PC-3 (cell line): Measurements from ENCODE around the gene AKR1C2. TPM values are rescaled to one million over a fixed set of nuclear protein-coding genes. Genes with fewer than 3 reads are reported as not detected.
"Not testable (repeated sequence)": the region's sequence is repeated elsewhere in the genome, so short reads cannot be mapped to it uniquely, and the experiment has no call there.

Source experiments
- ATAC-seq: fragments of 200-7000 bp; cut with Tn5 transposase; 2 replicates; pipeline ENCODE4 v1.9.1; 2020; ENCODE audit warnings: mild to moderate bottlenecking, moderate library complexity
- Bru-seq: library from RNA; stranded (reverse); fragments of 400-500 nt; gene quantifications from one replicate; lab custom pipeline; 2021; lab: Mats Ljungman, UMichigan
- BruChase-seq, 2 experiments: library from RNA; stranded (reverse); fragments of 400-500 nt; gene quantifications; one replicate each; lab custom pipeline; 2021; lab: Mats Ljungman, UMichigan
- BruUV-seq: library from RNA; stranded (reverse); fragments of 400-500 nt; replicated peaks from 2 replicates; lab custom pipeline; 2021; lab: Mats Ljungman, UMichigan
- CTCF ChIA-PET: fragments of 300-600 bp; sonication (Branson Sonifier 250); formaldehyde crosslinking; loops from one replicate; lab custom pipeline; 2022; ENCODE audit warnings: antibody characterized with exemption; lab: Charles Lee
- POLR2A ChIA-PET: fragments of 300-600 bp; sonication (Branson Sonifier 250); formaldehyde crosslinking; loops from one replicate; lab custom pipeline; 2022; ENCODE audit warnings: antibody characterized with exemption; ENCODE audit not compliant: unreplicated experiment; lab: Charles Lee
- DNase-seq: peaks from one replicate; pipeline ENCODE4 v3.0.0-alpha.2; 2015
- H2AFZ ChIP-seq: fragments of 300-600 bp; sonication (generic); 2 replicates; pipeline ENCODE4 v1.6.0; 2016; ENCODE audit warnings: antibody characterized with exemption, low read length
- H3F3A ChIP-seq: fragments of 300-600 bp; sonication (generic); one replicate; pipeline ENCODE4 v1.6.0; 2017; ENCODE audit warnings: antibody characterized with exemption, low read length, control low read depth, mild to moderate bottlenecking; ENCODE audit not compliant: unreplicated experiment
- H3K27ac ChIP-seq: fragments of 300-600 bp; sonication (generic); 2 replicates; pipeline ENCODE4 v1.5.1; 2016; ENCODE audit warnings: mild to moderate bottlenecking, low read length
- H3K27me3 ChIP-seq: fragments of 300-600 bp; sonication (generic); 2 replicates; pipeline ENCODE4 v1.6.1; 2016; ENCODE audit warnings: low read length, mixed read lengths
- H3K36me3 ChIP-seq: fragments of 300-600 bp; sonication (generic); 2 replicates; pipeline ENCODE4 v1.6.1; 2016; ENCODE audit warnings: low read depth, mixed run types, low read length, mixed read lengths
- H3K4me1 ChIP-seq: fragments of 300-600 bp; sonication (generic); 2 replicates; pipeline ENCODE4 v1.5.1; 2016; ENCODE audit warnings: low read length; ENCODE audit not compliant: insufficient read depth
- H3K4me2 ChIP-seq: fragments of 300-600 bp; sonication (generic); 2 replicates; pipeline ENCODE4 v1.6.0; 2016; ENCODE audit warnings: low read length
- H3K4me3 ChIP-seq: fragments of 300-600 bp; sonication (generic); 2 replicates; pipeline ENCODE4 v1.5.1; 2016; ENCODE audit warnings: mild to moderate bottlenecking, low read length, mixed read lengths
- H3K79me2 ChIP-seq: fragments of 300-600 bp; sonication (generic); 2 replicates; pipeline ENCODE4 v1.6.1; 2017; ENCODE audit warnings: low read length, mixed read lengths
- H3K9ac ChIP-seq: fragments of 300-600 bp; sonication (generic); 2 replicates; pipeline ENCODE4 v1.6.0; 2016; ENCODE audit warnings: mild to moderate bottlenecking, low read length
- H3K9me2 ChIP-seq: fragments of 300-600 bp; sonication (generic); replicated peaks from 2 replicates; pipeline ENCODE4 v1.6.1; 2016; ENCODE audit warnings: mixed run types, low read length, mixed read lengths
- H3K9me3 ChIP-seq: fragments of 300-600 bp; sonication (generic); 2 replicates; pipeline ENCODE4 v1.6.1; 2016; ENCODE audit warnings: low read length, mixed read lengths
- H4K20me1 ChIP-seq: fragments of 300-600 bp; sonication (generic); 2 replicates; pipeline ENCODE4 v1.6.1; 2016; ENCODE audit warnings: low read length, mixed read lengths
- CTCF ChIP-seq: fragments of 300-600 bp; sonication (generic); conservative IDR thresholded peaks from 2 replicates; pipeline ENCODE4 v1.5.1; 2017; ENCODE audit warnings: antibody characterized with exemption, low read depth, mild to moderate bottlenecking, low read length
- EZH2 ChIP-seq: fragments of 300-600 bp; sonication (generic); IDR thresholded peaks from one replicate; pipeline ENCODE4 v1.6.1; 2017; ENCODE audit warnings: antibody characterized with exemption, mild to moderate bottlenecking, low read length; ENCODE audit not compliant: unreplicated experiment
- EZH2phosphoT487 ChIP-seq: fragments of 300-600 bp; sonication (generic); IDR thresholded peaks from 2 replicates; pipeline ENCODE4 v1.6.1; 2018; ENCODE audit warnings: mild to moderate bottlenecking, antibody characterized with exemption, low read length, borderline replicate concordance
- intact Hi-C: fragments of 100-400 bp; cut with micrococcal nuclease; formaldehyde crosslinking; loops from 2 replicates; pipeline ENCODE4 v1.9.0; 2023
- long read RNA-seq: library from polyadenylated mRNA; unstranded; transcript quantifications from one replicate; pipeline ENCODE4 v2.0.0, GENCODE V29; 2021; ENCODE audit not compliant: unreplicated experiment
- total RNA-seq: library from RNA; depleted of rRNA; stranded (reverse); fragments of >200 nt; gene quantifications from 2 replicates; pipeline ENCODE4 v1.2.3, GENCODE V29; 2014; rRNA removed

The AKR1C2 gene
- 0.66 TPM in 1 of 2 replicates, not detected in the other for total RNA-seq
- Bru-seq, nascent RNA = percentile 23 among the genes with signal in this experiment
- percentile 16 among the genes with signal in this experiment for BruChase-seq, experiment 1, labeled RNA remaining after a 6-hour chase
- BruChase-seq, experiment 2, labeled RNA remaining after a 2-hour chase = percentile 29 among the genes with signal in this experiment
- long read RNA-seq, partial matches to known transcripts = 1 of 2 reads
- long read RNA-seq, other reads (novel, unspliced or antisense) = 1 of 2 reads

- intact Hi-C loops, POLR2A ChIA-PET, H3K4me3 ChIP-seq, H3K27ac ChIP-seq, DNase-seq, H3K36me3 ChIP-seq, CTCF ChIA-PET, H2AFZ ChIP-seq, H3K9me2 ChIP-seq, H3K9me3 ChIP-seq, H3K27me3 ChIP-seq, H3K79me2 ChIP-seq, H3F3A ChIP-seq, H3K4me2 ChIP-seq, H3K4me1 ChIP-seq, H3K9ac ChIP-seq, H4K20me1 ChIP-seq, BruUV-seq: not testable (repeated sequence)
- ATAC-seq = peak; percentile 54; the same call in 1 of the 2 replicates
Measured at GRCh38 chr10:5003127-5004029, at the start of gene AKR1C2. Gene AKR1C2 (minus strand): TSS chr10:5003857. CDS start chr10:5003835, 22 bp downstream.

- H3K36me3 ChIP-seq, H2AFZ ChIP-seq, DNase-seq, H3K4me3 ChIP-seq, H3K27ac ChIP-seq, H3F3A ChIP-seq, intact Hi-C loops, H4K20me1 ChIP-seq, H3K4me2 ChIP-seq, CTCF ChIA-PET, H3K27me3 ChIP-seq, POLR2A ChIA-PET, BruUV-seq, H3K9me2 ChIP-seq, H3K79me2 ChIP-seq, H3K9me3 ChIP-seq, ATAC-seq, H3K4me1 ChIP-seq, H3K9ac ChIP-seq: not testable (repeated sequence)
Measured at GRCh38 chr10:5052951-5053500, 49.4 kb upstream of the AKR1C2 start.

- peaks cover 11% of the 10 kb centered on the region for H3K4me1 ChIP-seq
- ATAC-seq (peak; percentile 61), DNase-seq (peak; percentile 49)
- H3K9me2 ChIP-seq = no peaks in the 10 kb centered on the region
- H3K9ac ChIP-seq = no peak overlapping the region
- no peaks in the 10 kb centered on the region for H3K36me3 ChIP-seq
- H3K27me3 ChIP-seq = no peaks in the 10 kb centered on the region
- POLR2A ChIA-PET = no interaction called here
- no TSS peak for BruUV-seq
- H4K20me1 ChIP-seq = no peaks in the 10 kb centered on the region
- H3K27ac ChIP-seq = peak overlapping the region; percentile 49
- no peaks in the 10 kb centered on the region for H3F3A ChIP-seq
- no peak overlapping the region for H3K4me3 ChIP-seq
- peak overlapping the region; percentile 34; the same call in 1 of the 2 replicates for H3K4me2 ChIP-seq
- H3K79me2 ChIP-seq = no peaks in the 10 kb centered on the region
- no peaks in the 10 kb centered on the region for H3K9me3 ChIP-seq
- CTCF ChIA-PET = no interaction called here
- no peak for TF ChIP-seq EZH2phosphoT487
- TF ChIP-seq CTCF = no peak
- TF ChIP-seq EZH2 = no peak
- intact Hi-C loops = no loop called here
- H2AFZ ChIP-seq = no peak overlapping the region
Measured at GRCh38 chr10:5047912-5048628, 44.4 kb upstream of the AKR1C2 start.

DNA sequence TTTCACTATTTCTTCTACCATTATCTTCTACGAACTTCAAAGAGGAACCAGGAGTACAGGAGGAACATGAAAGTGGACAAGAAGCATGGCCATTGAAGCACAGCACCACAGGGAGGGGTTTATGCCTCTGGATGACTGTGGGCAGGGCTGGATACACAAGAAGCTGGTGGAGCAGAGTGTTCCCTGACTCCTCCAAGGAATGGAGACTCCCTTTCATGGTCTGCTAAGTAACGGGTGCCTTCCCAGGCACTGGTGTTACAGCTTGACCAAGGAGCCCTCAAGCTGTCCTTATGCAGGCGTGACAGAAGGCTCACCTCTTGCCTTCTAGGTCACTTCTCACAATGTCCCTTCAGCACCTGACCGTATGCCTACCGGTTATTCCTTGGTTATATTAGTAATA, 43.4 kb upstream of the AKR1C2 start:
- ATAC-seq, H3K36me3 ChIP-seq, H3K4me2 ChIP-seq, H3K4me3 ChIP-seq, H4K20me1 ChIP-seq, H3K9me3 ChIP-seq, H3K9me2 ChIP-seq, BruUV-seq, H3K9ac ChIP-seq, H2AFZ ChIP-seq, DNase-seq, H3K27ac ChIP-seq, H3F3A ChIP-seq, POLR2A ChIA-PET, CTCF ChIA-PET, intact Hi-C loops, H3K79me2 ChIP-seq, H3K27me3 ChIP-seq: not testable (repeated sequence)
- peaks cover 11% of the 10 kb centered on the region for H3K4me1 ChIP-seq
